Spinal cord (tissue), 10 donors: ENCODE data around the gene FNIP2. TPM values are rescaled to one million over a fixed set of nuclear protein-coding genes. Genes with fewer than 3 reads are reported as not detected.
"Not testable (repeated sequence)": the region's sequence is repeated elsewhere in the genome, so short reads cannot be mapped to it uniquely, and the experiment has no call there.

Source experiments
- DNase-seq, 6 donors: peaks; one replicate each; pipeline versions ENCODE4 v3.0.0 to v3.0.0-alpha.2; 2013 to 2015; ENCODE audit warnings: low spot score in 6 of 6, low read depth in 4 of 6
- H3K27ac ChIP-seq: one replicate; pipeline ENCODE4 v1.5.1; 2013; ENCODE audit warnings: low read depth, low read length, control low read depth
- H3K27me3 ChIP-seq: one replicate; pipeline ENCODE4 v1.6.1; 2013; ENCODE audit warnings: low read length; ENCODE audit not compliant: control insufficient read depth, insufficient read depth
- H3K36me3 ChIP-seq: one replicate; pipeline ENCODE4 v1.6.1; 2013; ENCODE audit warnings: low read length; ENCODE audit not compliant: control insufficient read depth, insufficient read depth
- H3K4me1 ChIP-seq: one replicate; pipeline ENCODE4 v1.6.1; 2013; ENCODE audit warnings: low read length; ENCODE audit not compliant: control insufficient read depth, insufficient read depth
- H3K4me3 ChIP-seq: one replicate; pipeline ENCODE4 v1.5.1; 2013; ENCODE audit warnings: low read depth, low read length, control low read depth
- H3K9me3 ChIP-seq: one replicate; pipeline ENCODE4 v1.6.1; 2013; ENCODE audit warnings: low read length; ENCODE audit not compliant: control insufficient read depth, insufficient read depth
- WGBS: methylation state at CpG from one replicate; pipeline ENCODE4 v1.1.5; 2013; ENCODE audit warnings: missing lambda C conversion rate; ENCODE audit not compliant: insufficient coverage; 5-methylcytosine and 5-hydroxymethylcytosine counted together
- polyA plus RNA-seq, 2 donors: library from polyadenylated mRNA; unstranded; fragments of 120-200 nt; gene quantifications; one replicate each; pipeline ENCODE4 v1.2.1, GENCODE V29; 2013; ENCODE audit not compliant: insufficient read length in 2 of 2
- total RNA-seq, 2 donors: library from RNA; depleted of rRNA in 1 of 2; stranded (reverse); fragments of 120-200 nt in 1 of 2; fragments of >200 nt in 1 of 2; gene quantifications; one replicate each; pipeline versions ENCODE4 v1.2.3 to v1.2.4, GENCODE V29; 2013 to 2014
- donor health status: healthy.

Gene FNIP2
- total and polyA plus RNA-seq, 4 donors, result 19.4 to 59.2 (median 28.7) TPM

- no peaks in the 10 kb centered on the region for H3K4me1 ChIP-seq
- WGBS, result 50% methylated on average over 1 of the region's 3 CpGs
- H3K36me3 ChIP-seq, result no peaks in the 10 kb centered on the region
- H3K9me3 ChIP-seq, result no peaks in the 10 kb centered on the region
- H3K4me3 ChIP-seq, result no peak overlapping the region
- no peak overlapping the region for H3K27ac ChIP-seq
- H3K27me3 ChIP-seq, result no peaks in the 10 kb centered on the region
- DNase-seq, result no peak
Measured at GRCh38 chr4:158906073-158906472, 137.2 kb downstream of the FNIP2 start.

- Histone ChIP-seq H3K36me3 (no peaks in the 10 kb centered on the region), H3K9me3 (no peaks in the 10 kb centered on the region), H3K27ac (no peak overlapping the region), H3K27me3 (no peaks in the 10 kb centered on the region), H3K4me1 (no peaks in the 10 kb centered on the region), H3K4me3 (no peak overlapping the region)
- no peak for DNase-seq
- no CpG with 5 or more reads among the region's 2 CpGs for WGBS
Measured at GRCh38 chr4:158912390-158912789, 143.6 kb downstream of the FNIP2 start.

- H3K27ac ChIP-seq, result no peak overlapping the region
- no peaks in the 10 kb centered on the region for H3K27me3 ChIP-seq
- no peaks in the 10 kb centered on the region for H3K36me3 ChIP-seq
- no peak for DNase-seq
- no peaks in the 10 kb centered on the region for H3K9me3 ChIP-seq
- WGBS, result 27% methylated on average over 3 of the region's 6 CpGs
- no peaks in the 10 kb centered on the region for H3K4me1 ChIP-seq
- no peak overlapping the region for H3K4me3 ChIP-seq
Measured at GRCh38 chr4:158912806-158913205, 144.0 kb downstream of the FNIP2 start.

GRCh38 chr4:158913766-158914165, 144.9 kb downstream of the FNIP2 start:
- Histone ChIP-seq H3K27me3 (no peaks in the 10 kb centered on the region), H3K36me3 (no peaks in the 10 kb centered on the region), H3K4me1 (no peaks in the 10 kb centered on the region), H3K4me3 (no peak overlapping the region), H3K27ac (no peak overlapping the region), H3K9me3 (no peaks in the 10 kb centered on the region)
- WGBS, result no CpG with 5 or more reads among the region's 5 CpGs
- no peak for DNase-seq

GRCh38 chr4:158914218-158914617, 145.4 kb downstream of the FNIP2 start:
- Histone ChIP-seq H3K36me3 (no peaks in the 10 kb centered on the region), H3K27ac (no peak overlapping the region), H3K4me1 (no peaks in the 10 kb centered on the region), H3K27me3 (no peaks in the 10 kb centered on the region), H3K9me3 (no peaks in the 10 kb centered on the region), H3K4me3 (no peak overlapping the region)
- no CpG with 5 or more reads among the region's 5 CpGs for WGBS
- DNase-seq, result no peak

GRCh38 chr4:158915683-158916241, 146.9 kb downstream of the FNIP2 start:
- Histone ChIP-seq H3K9me3 (no peaks in the 10 kb centered on the region), H3K27ac (no peak overlapping the region), H3K27me3 (no peaks in the 10 kb centered on the region), H3K4me1 (no peaks in the 10 kb centered on the region), H3K36me3 (no peaks in the 10 kb centered on the region), H3K4me3 (no peak overlapping the region)
- no CpG with 5 or more reads among the region's 2 CpGs for WGBS
- no peak for DNase-seq

- H3K27me3 ChIP-seq, DNase-seq, H3K9me3 ChIP-seq, H3K36me3 ChIP-seq, H3K27ac ChIP-seq, H3K4me3 ChIP-seq, H3K4me1 ChIP-seq: not testable (repeated sequence)
- 96% methylated on average over 3 of the region's 8 CpGs for WGBS
Measured at GRCh38 chr4:158920452-158920996, 151.7 kb downstream of the FNIP2 start.

- H3K36me3 ChIP-seq, DNase-seq, H3K4me3 ChIP-seq, H3K4me1 ChIP-seq, H3K27ac ChIP-seq, H3K27me3 ChIP-seq, H3K9me3 ChIP-seq: not testable (repeated sequence)
- WGBS, result 99% methylated on average over 19 of the region's 19 CpGs
Measured at GRCh38 chr4:158927774-158928173, 158.9 kb downstream of the FNIP2 start.

GRCh38 chr4:158929939-158930638, 161.3 kb downstream of the FNIP2 start:
- Histone ChIP-seq H3K36me3 (no peaks in the 10 kb centered on the region), H3K4me3 (no peak overlapping the region), H3K27ac (no peak overlapping the region), H3K4me1 (no peaks in the 10 kb centered on the region), H3K27me3 (no peaks in the 10 kb centered on the region), H3K9me3 (peaks cover 1% of the 10 kb centered on the region)
- DNase-seq, result no peak
- 86% methylated on average over 2 of the region's 5 CpGs for WGBS

- no peaks in the 10 kb centered on the region for H3K27me3 ChIP-seq
- no peak for DNase-seq
- no peaks in the 10 kb centered on the region for H3K36me3 ChIP-seq
- H3K9me3 ChIP-seq, result peaks cover 1% of the 10 kb centered on the region
- H3K4me1 ChIP-seq, result no peaks in the 10 kb centered on the region
- no peak overlapping the region for H3K27ac ChIP-seq
- no peak overlapping the region for H3K4me3 ChIP-seq
Measured at GRCh38 chr4:158930639-158930972, 161.8 kb downstream of the FNIP2 start.
